PC-3 (cell line): ENCODE measurements around the gene FAM222A. TPM values are rescaled to one million over a fixed set of nuclear protein-coding genes. Genes with fewer than 3 reads are reported as not detected.

Source experiments
- ATAC-seq: fragments of 200-7000 bp; cut with Tn5 transposase; 2 replicates; pipeline ENCODE4 v1.9.1; 2020; ENCODE audit warnings: mild to moderate bottlenecking, moderate library complexity
- BruUV-seq: library from RNA; stranded (reverse); fragments of 400-500 nt; replicated peaks from 2 replicates; lab custom pipeline; 2021; lab: Mats Ljungman, UMichigan
- CTCF ChIA-PET: fragments of 300-600 bp; sonication (Branson Sonifier 250); formaldehyde crosslinking; loops from one replicate; lab custom pipeline; 2022; ENCODE audit warnings: antibody characterized with exemption; lab: Charles Lee
- POLR2A ChIA-PET: fragments of 300-600 bp; sonication (Branson Sonifier 250); formaldehyde crosslinking; loops from one replicate; lab custom pipeline; 2022; ENCODE audit warnings: antibody characterized with exemption; ENCODE audit not compliant: unreplicated experiment; lab: Charles Lee
- DNase-seq: peaks from one replicate; pipeline ENCODE4 v3.0.0-alpha.2; 2015
- H2AFZ ChIP-seq: fragments of 300-600 bp; sonication (generic); 2 replicates; pipeline ENCODE4 v1.6.0; 2016; ENCODE audit warnings: antibody characterized with exemption, low read length
- H3F3A ChIP-seq: fragments of 300-600 bp; sonication (generic); one replicate; pipeline ENCODE4 v1.6.0; 2017; ENCODE audit warnings: antibody characterized with exemption, low read length, control low read depth, mild to moderate bottlenecking; ENCODE audit not compliant: unreplicated experiment
- H3K27ac ChIP-seq: fragments of 300-600 bp; sonication (generic); 2 replicates; pipeline ENCODE4 v1.5.1; 2016; ENCODE audit warnings: mild to moderate bottlenecking, low read length
- H3K27me3 ChIP-seq: fragments of 300-600 bp; sonication (generic); 2 replicates; pipeline ENCODE4 v1.6.1; 2016; ENCODE audit warnings: low read length, mixed read lengths
- H3K36me3 ChIP-seq: fragments of 300-600 bp; sonication (generic); 2 replicates; pipeline ENCODE4 v1.6.1; 2016; ENCODE audit warnings: low read depth, mixed run types, low read length, mixed read lengths
- H3K4me1 ChIP-seq: fragments of 300-600 bp; sonication (generic); 2 replicates; pipeline ENCODE4 v1.5.1; 2016; ENCODE audit warnings: low read length; ENCODE audit not compliant: insufficient read depth
- H3K4me2 ChIP-seq: fragments of 300-600 bp; sonication (generic); 2 replicates; pipeline ENCODE4 v1.6.0; 2016; ENCODE audit warnings: low read length
- H3K4me3 ChIP-seq: fragments of 300-600 bp; sonication (generic); 2 replicates; pipeline ENCODE4 v1.5.1; 2016; ENCODE audit warnings: mild to moderate bottlenecking, low read length, mixed read lengths
- H3K79me2 ChIP-seq: fragments of 300-600 bp; sonication (generic); 2 replicates; pipeline ENCODE4 v1.6.1; 2017; ENCODE audit warnings: low read length, mixed read lengths
- H3K9ac ChIP-seq: fragments of 300-600 bp; sonication (generic); 2 replicates; pipeline ENCODE4 v1.6.0; 2016; ENCODE audit warnings: mild to moderate bottlenecking, low read length
- H3K9me2 ChIP-seq: fragments of 300-600 bp; sonication (generic); replicated peaks from 2 replicates; pipeline ENCODE4 v1.6.1; 2016; ENCODE audit warnings: mixed run types, low read length, mixed read lengths
- H3K9me3 ChIP-seq: fragments of 300-600 bp; sonication (generic); 2 replicates; pipeline ENCODE4 v1.6.1; 2016; ENCODE audit warnings: low read length, mixed read lengths
- H4K20me1 ChIP-seq: fragments of 300-600 bp; sonication (generic); 2 replicates; pipeline ENCODE4 v1.6.1; 2016; ENCODE audit warnings: low read length, mixed read lengths
- CTCF ChIP-seq: fragments of 300-600 bp; sonication (generic); conservative IDR thresholded peaks from 2 replicates; pipeline ENCODE4 v1.5.1; 2017; ENCODE audit warnings: antibody characterized with exemption, low read depth, mild to moderate bottlenecking, low read length
- EZH2 ChIP-seq: fragments of 300-600 bp; sonication (generic); IDR thresholded peaks from one replicate; pipeline ENCODE4 v1.6.1; 2017; ENCODE audit warnings: antibody characterized with exemption, mild to moderate bottlenecking, low read length; ENCODE audit not compliant: unreplicated experiment
- EZH2phosphoT487 ChIP-seq: fragments of 300-600 bp; sonication (generic); IDR thresholded peaks from 2 replicates; pipeline ENCODE4 v1.6.1; 2018; ENCODE audit warnings: mild to moderate bottlenecking, antibody characterized with exemption, low read length, borderline replicate concordance
- intact Hi-C: fragments of 100-400 bp; cut with micrococcal nuclease; formaldehyde crosslinking; loops from 2 replicates; pipeline ENCODE4 v1.9.0; 2023
- total RNA-seq: library from RNA; depleted of rRNA; stranded (reverse); fragments of >200 nt; gene quantifications from 2 replicates; pipeline ENCODE4 v1.2.3, GENCODE V29; 2014

The FAM222A gene
- total RNA-seq, 1 experiment from 2014 or later: 11.7 TPM

- BruUV-seq: no TSS peak
- no peak overlapping the region for H3K4me3 ChIP-seq
- DNase-seq (no peak), ATAC-seq (no peak)
- peaks cover under 1% of the 10 kb centered on the region; the same call in 1 of the 2 replicates for H3K4me1 ChIP-seq
- H3K27ac ChIP-seq: no peak overlapping the region
- H3K9ac ChIP-seq: no peak overlapping the region
- no peak overlapping the region for H3K4me2 ChIP-seq
- H3K9me2 ChIP-seq: no peaks in the 10 kb centered on the region
- H3K27me3 ChIP-seq: no peaks in the 10 kb centered on the region
- no peaks in the 10 kb centered on the region for H3K36me3 ChIP-seq
- no peak for TF ChIP-seq EZH2
- TF ChIP-seq CTCF: no peak
- TF ChIP-seq EZH2phosphoT487: no peak
- H3F3A ChIP-seq: no peaks in the 10 kb centered on the region
- ChIA-PET CTCF (no interaction called here), POLR2A (no interaction called here)
- no peaks in the 10 kb centered on the region for H3K9me3 ChIP-seq
- H4K20me1 ChIP-seq: no peaks in the 10 kb centered on the region; the same call in 1 of the 2 replicates
- H2AFZ ChIP-seq: no peak overlapping the region
- H3K79me2 ChIP-seq: no peaks in the 10 kb centered on the region
- intact Hi-C loops: no loop called here
These were observed 6.7 kb downstream of the FAM222A start for GRCh38 chr12:109720152-109720856.

- Histone ChIP-seq H3K27me3 (no peaks in the 10 kb centered on the region), H3K9me3 (no peaks in the 10 kb centered on the region), H3K4me2 (no peak overlapping the region), H3K27ac (no peak overlapping the region), H2AFZ (no peak overlapping the region), H3K79me2 (no peaks in the 10 kb centered on the region), H3K36me3 (no peaks in the 10 kb centered on the region), H3K4me3 (no peak overlapping the region), H3F3A (no peaks in the 10 kb centered on the region), H3K9ac (no peak overlapping the region), H3K4me1 (no peaks in the 10 kb centered on the region), H3K9me2 (no peaks in the 10 kb centered on the region), H4K20me1 (no peaks in the 10 kb centered on the region; the same call in 1 of the 2 replicates)
- CTCF ChIA-PET: no interaction called here
- BruUV-seq: no TSS peak
- DNase-seq: no peak
- intact Hi-C loops: no loop called here
- POLR2A ChIA-PET: no interaction called here
- TF ChIP-seq EZH2 (no peak), CTCF (no peak), EZH2phosphoT487 (no peak)
- no peak for ATAC-seq
These were observed 7.2 kb downstream of the FAM222A start for GRCh38 chr12:109720857-109721189.

GRCh38 chr12:109721276-109721675 is 7.7 kb downstream of the FAM222A start:
- POLR2A ChIA-PET: no interaction called here
- Histone ChIP-seq H3K4me1 (no peaks in the 10 kb centered on the region), H3K4me3 (no peak overlapping the region), H3K9ac (no peak overlapping the region), H4K20me1 (no peaks in the 10 kb centered on the region), H3K27ac (no peak overlapping the region), H3K9me2 (no peaks in the 10 kb centered on the region), H2AFZ (no peak overlapping the region), H3K36me3 (no peaks in the 10 kb centered on the region), H3K79me2 (no peaks in the 10 kb centered on the region), H3K27me3 (no peaks in the 10 kb centered on the region), H3K4me2 (no peak overlapping the region), H3F3A (no peaks in the 10 kb centered on the region), H3K9me3 (no peaks in the 10 kb centered on the region)
- intact Hi-C loops: no loop called here
- TF ChIP-seq EZH2 (no peak), CTCF (no peak), EZH2phosphoT487 (no peak)
- CTCF ChIA-PET: no interaction called here
- DNase-seq (no peak), ATAC-seq (no peak)
- BruUV-seq: no TSS peak
